Brain microvascular endothelial cell (primary cell): ENCODE results near the gene ITPR2.

Source experiments
- DNase-seq: peaks from one replicate; pipeline ENCODE4 v3.0.0-alpha.2; 2020
- H3K27ac ChIP-seq: fragments of 250-450 bp; sonication (Bioruptor Pico); 2 replicates; pipeline ENCODE4 v1.5.1; 2020; ENCODE audit warnings: mild to moderate bottlenecking, moderate library complexity
- H3K27me3 ChIP-seq: fragments of 250-450 bp; sonication (Bioruptor Pico); replicated peaks from 2 replicates; pipeline ENCODE4 v1.5.1; 2020; ENCODE audit warnings: mild to moderate bottlenecking
- H3K36me3 ChIP-seq: fragments of 250-450 bp; sonication (Bioruptor Pico); replicated peaks from 2 replicates; pipeline ENCODE4 v1.5.1; 2020; ENCODE audit warnings: mild to moderate bottlenecking
- H3K4me3 ChIP-seq: 2 replicates; pipeline ENCODE4 v1.5.1; 2011; ENCODE audit warnings: low read depth, mild to moderate bottlenecking, control low read depth, low read length, moderate library complexity
- CTCF ChIP-seq: IDR thresholded peaks from 2 replicates; pipeline ENCODE4 v1.5.1; 2011; ENCODE audit warnings: low read depth, mild to moderate bottlenecking, moderate library complexity, low read length, control low read depth, inconsistent platforms; ENCODE audit errors: missing control alignments
- in situ Hi-C: cut with HindIII; loops from 2 replicates; pipeline ENCODE4 v1.10.0; 2017; ENCODE audit warnings: low sequenced_read_pairs, low pct_ligation_motif_present

ITPR2 gene

GRCh38 chr12:26400627-26401026 lies 432.4 kb downstream of the ITPR2 start:
- no peak overlapping the region for H3K4me3 ChIP-seq
- TF ChIP-seq CTCF = no peak
- H3K27ac ChIP-seq = no peak overlapping the region
- H3K27me3 ChIP-seq = no peaks in the 10 kb centered on the region
- no peak for DNase-seq
- no peaks in the 10 kb centered on the region for H3K36me3 ChIP-seq
- in situ Hi-C loops = no loop called here

GRCh38 chr12:26399381-26399780 lies 433.6 kb downstream of the ITPR2 start:
- Histone ChIP-seq H3K4me3 (no peak overlapping the region), H3K36me3 (no peaks in the 10 kb centered on the region), H3K27me3 (no peaks in the 10 kb centered on the region), H3K27ac (no peak overlapping the region)
- in situ Hi-C loops = no loop called here
- TF ChIP-seq CTCF = no peak
- DNase-seq = no peak

GRCh38 chr12:26396402-26396801 lies 436.6 kb downstream of the ITPR2 start:
- H3K36me3 ChIP-seq = no peaks in the 10 kb centered on the region

GRCh38 chr12:26389343-26389742 lies 443.7 kb downstream of the ITPR2 start:
- Histone ChIP-seq H3K27ac (no peak overlapping the region), H3K36me3 (no peaks in the 10 kb centered on the region), H3K27me3 (no peaks in the 10 kb centered on the region), H3K4me3 (no peak overlapping the region)
- no peak for TF ChIP-seq CTCF
- DNase-seq = no peak
- in situ Hi-C loops = no loop called here

More at GRCh38 chr12:26396402-26396801, 436.6 kb downstream of the ITPR2 start:
- Histone ChIP-seq H3K27me3 (no peaks in the 10 kb centered on the region), H3K27ac (no peak overlapping the region), H3K4me3 (no peak overlapping the region)
- DNase-seq = no peak
- TF ChIP-seq CTCF = no peak
- in situ Hi-C loops = no loop called here

GRCh38 chr12:26384536-26384935 lies 448.5 kb downstream of the ITPR2 start:
- TF ChIP-seq CTCF = no peak
- Histone ChIP-seq H3K27ac (no peak overlapping the region), H3K36me3 (no peaks in the 10 kb centered on the region), H3K4me3 (no peak overlapping the region), H3K27me3 (no peaks in the 10 kb centered on the region)
- in situ Hi-C loops = no loop called here
- no peak for DNase-seq

- Histone ChIP-seq H3K4me3 (no peak overlapping the region), H3K27me3 (no peaks in the 10 kb centered on the region), H3K27ac (no peak overlapping the region), H3K36me3 (no peaks in the 10 kb centered on the region)
- in situ Hi-C loops = no loop called here
- no peak for DNase-seq
- TF ChIP-seq CTCF = no peak
These were observed 450.0 kb downstream of the ITPR2 start for GRCh38 chr12:26383041-26383440.
